Erythroblast (primary cell): ENCODE measurements around the gene CDH24.

Experiments used
- DNase-seq, 2 experiments: peaks; one replicate each; lab custom pipeline; 2025; lab: John Stamatoyannopoulos, UW
- GATA1 ChIP-seq: IDR thresholded peaks from 2 replicates; pipeline ENCODE4 v1.6.1; 2011; ENCODE audit warnings: low read depth, mild to moderate bottlenecking, control low read depth, low read length, moderate library complexity
- POLR2A ChIP-seq: IDR thresholded peaks from 2 replicates; pipeline ENCODE4 v1.6.1; 2011; ENCODE audit warnings: mild to moderate bottlenecking, low read length

CDH24 gene

GRCh38 chr14:23035303-23036144 is 21.8 kb downstream of the CDH24 start:
- DNase-seq: no peak
- TF ChIP-seq GATA1: no peak
- TF ChIP-seq POLR2A: no peak

- no peak for DNase-seq
- TF ChIP-seq POLR2A: peak; percentile 83
- TF ChIP-seq GATA1: no peak
Observed at GRCh38 chr14:23034498-23035302, 22.6 kb downstream of the CDH24 start, which contains the start of gene PSMB5. Gene PSMB5 (minus strand): TSS chr14:23034900. CDS start chr14:23034881, 19 bp downstream.

- DNase-seq: no peak
- TF ChIP-seq POLR2A (no peak), GATA1 (no peak)
Observed at GRCh38 chr14:23033801-23034497, 23.4 kb downstream of the CDH24 start.

GRCh38 chr14:23033251-23033727 is 24.0 kb downstream of the CDH24 start:
- no peak for DNase-seq
- TF ChIP-seq POLR2A: no peak
- no peak for TF ChIP-seq GATA1

GRCh38 chr14:23030936-23031335 is 26.4 kb downstream of the CDH24 start:
- TF ChIP-seq POLR2A (no peak), GATA1 (no peak)
- no peak for DNase-seq

GRCh38 chr14:23028799-23029198 is 28.5 kb downstream of the CDH24 start:
- TF ChIP-seq POLR2A (no peak), GATA1 (no peak)
- DNase-seq: no peak

- no peak for DNase-seq
- TF ChIP-seq POLR2A: no peak
- TF ChIP-seq GATA1: no peak
Observed at GRCh38 chr14:23025151-23025814, 32.0 kb downstream of the CDH24 start.

GRCh38 chr14:23024612-23025075 is 32.7 kb downstream of the CDH24 start:
- TF ChIP-seq GATA1 (no peak), POLR2A (no peak)
- DNase-seq: no peak

- TF ChIP-seq GATA1 (no peak), POLR2A (no peak)
- no peak for DNase-seq
Observed at GRCh38 chr14:23023795-23024152, 33.5 kb downstream of the CDH24 start.

GRCh38 chr14:23023022-23023794 is 34.1 kb downstream of the CDH24 start:
- TF ChIP-seq GATA1 (no peak), POLR2A (no peak)
- DNase-seq: no peak

- no peak for DNase-seq
- no peak for TF ChIP-seq GATA1
Observed at GRCh38 chr14:23021889-23022442, 35.4 kb downstream of the CDH24 start.

GRCh38 chr14:23021434-23021833 is 35.9 kb downstream of the CDH24 start:
- no peak for DNase-seq
- TF ChIP-seq GATA1 (no peak), POLR2A (no peak)
